Measurements from ENCODE around the gene TPPP3. TPM values are rescaled to one million over a fixed set of nuclear protein-coding genes. Genes with fewer than 3 reads are reported as not detected.

TPPP3 gene
- total RNA-seq, result 0.36 TPM in 1 of 2 replicates, not detected in the other

DNA sequence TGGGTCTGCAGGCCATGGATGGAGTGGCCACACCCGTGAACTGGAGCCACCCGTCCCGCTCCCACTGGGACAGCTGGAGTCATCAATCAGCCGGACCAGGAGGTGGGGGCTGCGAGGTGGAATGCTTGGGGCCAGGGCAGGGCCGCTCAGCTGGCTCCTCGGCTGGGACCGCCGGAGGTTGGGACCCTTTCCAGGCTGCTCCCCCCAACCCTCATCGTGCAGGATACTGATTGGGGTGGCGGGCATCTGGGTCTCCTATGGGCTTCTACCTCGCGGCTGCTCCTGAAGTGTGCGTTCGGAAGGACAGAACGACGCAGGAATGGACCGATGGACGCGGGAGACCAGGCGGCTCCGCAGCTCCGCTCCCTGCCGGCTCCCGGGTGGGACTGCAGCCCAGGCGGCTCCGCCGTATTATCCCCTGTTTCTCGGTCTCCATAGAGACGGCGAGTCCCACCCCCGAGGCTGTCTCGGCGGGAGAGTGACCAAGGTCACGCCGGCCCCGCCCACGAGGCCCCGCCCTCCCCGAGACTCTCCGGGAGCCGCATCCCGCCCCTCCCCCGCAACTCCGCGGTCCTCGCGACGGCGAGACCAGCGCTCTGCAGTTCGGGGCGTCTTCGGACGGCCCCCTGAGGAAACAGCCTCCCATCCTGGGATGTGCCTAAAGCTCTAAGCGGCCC is at the start of gene TPPP3:
TPPP3 (minus strand) TSS at position 388 of the 677 bp plus-strand sequence. CDS start 2,387 bp downstream, outside the sequence.
- TF ChIP-seq, protein P1, sequence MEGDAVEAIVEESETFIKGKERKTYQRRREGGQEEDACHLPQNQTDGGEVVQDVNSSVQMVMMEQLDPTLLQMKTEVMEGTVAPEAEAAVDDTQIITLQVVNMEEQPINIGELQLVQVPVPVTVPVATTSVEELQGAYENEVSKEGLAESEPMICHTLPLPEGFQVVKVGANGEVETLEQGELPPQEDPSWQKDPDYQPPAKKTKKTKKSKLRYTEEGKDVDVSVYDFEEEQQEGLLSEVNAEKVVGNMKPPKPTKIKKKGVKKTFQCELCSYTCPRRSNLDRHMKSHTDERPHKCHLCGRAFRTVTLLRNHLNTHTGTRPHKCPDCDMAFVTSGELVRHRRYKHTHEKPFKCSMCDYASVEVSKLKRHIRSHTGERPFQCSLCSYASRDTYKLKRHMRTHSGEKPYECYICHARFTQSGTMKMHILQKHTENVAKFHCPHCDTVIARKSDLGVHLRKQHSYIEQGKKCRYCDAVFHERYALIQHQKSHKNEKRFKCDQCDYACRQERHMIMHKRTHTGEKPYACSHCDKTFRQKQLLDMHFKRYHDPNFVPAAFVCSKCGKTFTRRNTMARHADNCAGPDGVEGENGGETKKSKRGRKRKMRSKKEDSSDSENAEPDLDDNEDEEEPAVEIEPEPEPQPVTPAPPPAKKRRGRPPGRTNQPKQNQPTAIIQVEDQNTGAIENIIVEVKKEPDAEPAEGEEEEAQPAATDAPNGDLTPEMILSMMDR (conservative IDR thresholded peaks at IDR 0.05; ENCODE audit: low read depth, low read length), result peak; percentile 57
- no peak for DNase-seq (ENCODE audit: low read depth)
- H3K4me3 ChIP-seq (ENCODE audit: low read depth, low read length), result peak within 1 kb of the TSS; percentile 29

DNA sequence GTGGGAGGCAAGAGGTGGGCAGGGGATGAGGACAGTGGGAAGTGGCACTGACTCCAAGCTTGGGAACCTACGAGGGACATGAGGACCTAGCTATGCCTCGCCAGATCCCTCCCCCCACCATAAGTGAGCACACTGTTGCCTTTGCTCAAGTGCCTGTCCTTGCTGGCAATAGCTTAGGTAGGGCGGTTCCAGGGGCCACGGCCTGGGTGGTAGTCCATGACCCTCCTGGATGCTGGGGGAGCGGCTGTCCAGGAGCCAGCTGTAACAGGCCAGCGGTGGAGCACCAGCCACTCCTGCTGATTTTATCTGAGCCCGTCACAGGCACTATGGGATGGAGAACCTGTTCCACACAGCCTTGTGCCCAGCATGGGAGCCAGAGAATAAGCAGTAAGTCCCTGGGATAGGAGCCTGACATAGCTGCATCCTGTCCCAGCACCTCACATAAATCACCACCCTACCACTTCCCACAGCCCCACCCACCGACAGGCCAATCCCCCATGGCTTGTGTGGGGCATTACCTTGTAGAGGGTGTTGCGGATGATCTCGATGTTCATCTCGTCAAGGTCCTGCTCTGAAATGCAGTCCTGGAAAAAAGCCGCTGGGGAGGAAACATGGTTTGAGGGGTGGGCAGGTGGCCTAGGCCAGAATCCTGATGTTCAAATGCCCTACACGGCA is 49.4 kb upstream of the TPPP3 start:
- H3K4me3 ChIP-seq (ENCODE audit: low read depth, low read length), result no peak overlapping the region
- TF ChIP-seq, protein P1 (conservative IDR thresholded peaks at IDR 0.05; ENCODE audit: low read depth, low read length), result no peak
- no peak for DNase-seq (ENCODE audit: low read depth)

DNA sequence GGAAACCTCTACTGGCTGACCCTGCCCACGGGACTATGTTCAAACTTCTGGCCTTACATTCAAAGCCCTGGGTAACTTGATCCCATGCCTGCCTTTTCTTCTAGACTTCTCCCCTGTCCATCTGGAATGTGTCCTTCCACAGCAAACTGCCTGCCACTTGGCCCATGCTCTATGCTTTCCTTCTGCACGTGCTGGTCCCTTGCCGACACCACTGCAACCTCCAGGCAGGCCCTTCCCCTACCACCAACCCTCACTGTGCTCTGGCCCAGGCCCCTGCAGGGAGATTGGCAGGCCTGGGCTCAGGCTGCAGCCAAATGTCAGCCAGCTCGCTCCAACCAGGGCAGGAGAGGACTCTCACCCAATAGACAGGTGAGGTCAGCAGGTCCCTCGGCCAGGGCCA is 48.6 kb upstream of the TPPP3 start:
- no peak overlapping the region for H3K4me3 ChIP-seq (ENCODE audit: low read depth, low read length)
- no peak for DNase-seq (ENCODE audit: low read depth)
- TF ChIP-seq, protein P1 (conservative IDR thresholded peaks at IDR 0.05; ENCODE audit: low read depth, low read length), result no peak

DNA sequence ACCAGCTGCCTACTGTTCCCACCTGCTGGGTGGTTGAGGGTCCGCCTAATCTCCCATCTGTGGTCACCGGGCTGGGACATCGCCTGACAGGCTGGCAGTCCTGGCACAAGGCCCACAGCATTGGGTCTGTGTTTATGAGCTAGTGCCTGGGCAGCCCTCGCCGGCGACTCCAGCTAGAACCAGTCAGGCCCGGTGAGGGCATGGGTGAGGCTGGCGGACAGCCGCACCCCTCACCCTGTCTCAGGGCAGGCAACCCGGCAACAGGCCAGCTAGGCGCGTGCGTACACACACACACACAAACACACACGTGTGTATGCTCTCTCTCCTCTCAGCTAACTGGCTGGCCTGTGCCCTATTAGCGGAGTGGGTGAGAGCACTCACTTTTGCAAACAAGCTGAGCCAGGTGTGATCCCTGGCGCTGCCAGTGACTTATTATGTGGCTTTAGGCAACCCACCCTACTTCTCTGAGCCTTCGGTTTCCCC is 48.0 kb upstream of the TPPP3 start:
- DNase-seq (ENCODE audit: low read depth), result no peak
- TF ChIP-seq, protein P1 (conservative IDR thresholded peaks at IDR 0.05; ENCODE audit: low read depth, low read length), result no peak
- H3K4me3 ChIP-seq (ENCODE audit: low read depth, low read length), result no peak overlapping the region

DNA sequence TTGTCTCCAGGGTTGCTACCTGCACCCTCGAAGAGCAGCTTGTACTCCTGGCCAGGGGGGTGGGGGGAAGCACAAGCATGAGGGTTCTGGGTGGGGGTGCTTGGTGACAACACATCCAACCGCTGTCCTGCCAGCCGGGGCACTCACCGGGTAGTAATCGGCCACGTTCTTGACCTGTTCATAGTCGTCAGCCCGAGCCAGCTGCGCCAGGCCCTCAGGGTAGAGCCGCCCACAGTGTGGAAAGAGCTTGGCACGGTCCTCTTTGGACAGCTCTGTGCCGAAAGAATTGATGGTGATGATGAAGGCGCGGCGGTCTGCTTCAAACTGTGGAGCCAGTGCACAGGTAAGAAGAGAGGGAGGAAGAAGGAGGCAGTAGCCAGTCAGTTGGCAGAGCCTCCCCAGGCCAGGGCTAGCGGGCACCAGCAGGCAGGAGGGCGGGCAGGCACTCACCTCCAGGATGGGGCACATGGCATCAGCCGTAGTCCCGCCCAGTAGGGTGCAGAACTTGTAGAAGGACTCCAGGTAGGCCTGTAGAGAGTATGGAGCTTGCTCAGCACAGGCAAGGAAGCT is 45.6 kb upstream of the TPPP3 start:
- DNase-seq (ENCODE audit: low read depth), result no peak
- TF ChIP-seq, protein P1 (conservative IDR thresholded peaks at IDR 0.05; ENCODE audit: low read depth, low read length), result no peak
- H3K4me3 ChIP-seq (ENCODE audit: low read depth, low read length), result no peak overlapping the region

DNA sequence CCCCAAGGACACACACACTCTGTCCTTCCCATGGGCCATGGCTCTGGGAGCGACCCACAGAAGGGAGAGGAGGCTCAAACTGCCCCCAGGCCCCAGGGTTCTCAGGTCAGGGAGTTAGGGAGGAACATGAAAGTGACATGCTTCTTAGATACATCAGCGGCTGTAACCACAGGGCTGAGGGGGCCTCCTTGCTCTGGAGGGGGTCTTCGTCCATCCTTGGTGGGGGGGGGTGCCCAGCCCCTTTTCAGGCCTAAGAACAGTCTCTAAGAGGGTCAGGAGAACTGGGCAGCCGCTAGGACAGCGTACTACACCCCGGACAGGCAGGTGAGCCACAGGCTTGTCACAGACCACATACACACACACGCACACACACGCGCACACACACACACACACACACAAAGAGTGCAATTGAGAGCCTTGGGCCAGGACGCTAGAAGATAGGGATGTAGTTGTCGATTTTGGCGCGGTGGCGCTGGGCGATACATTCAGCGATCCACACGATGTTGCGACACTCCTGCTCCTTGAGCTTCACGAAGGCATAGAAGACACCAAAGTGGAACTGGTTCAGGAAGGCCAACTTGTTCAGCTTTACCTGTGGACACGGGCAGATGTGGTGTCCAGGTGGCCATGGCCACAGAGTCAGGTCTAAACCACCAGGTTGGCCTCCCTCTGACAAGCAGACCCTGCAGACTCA is 44.9 kb upstream of the TPPP3 start:
- TF ChIP-seq, protein P1 (conservative IDR thresholded peaks at IDR 0.05; ENCODE audit: low read depth, low read length), result no peak
- no peak for DNase-seq (ENCODE audit: low read depth)
- no peak overlapping the region for H3K4me3 ChIP-seq (ENCODE audit: low read depth, low read length)
